Caco-2 (cell line): Measurements from ENCODE around the gene GRID1. TPM values are rescaled to one million over a fixed set of nuclear protein-coding genes. Genes with fewer than 3 reads are reported as not detected.

Experiments used
- BruUV-seq: library from RNA; stranded (reverse); fragments of 400-500 nt; replicated peaks from 2 replicates; lab custom pipeline; 2021; lab: Mats Ljungman, UMichigan
- CTCF ChIA-PET: fragments of 300-600 bp; sonication (Branson Sonifier 250); formaldehyde crosslinking; loops from one replicate; lab custom pipeline; 2022; ENCODE audit warnings: antibody characterized with exemption; lab: Charles Lee
- POLR2A ChIA-PET: fragments of 300-600 bp; sonication (Branson Sonifier 250); formaldehyde crosslinking; loops from one replicate; lab custom pipeline; 2022; ENCODE audit warnings: antibody characterized with exemption; lab: Charles Lee
- DNase-seq, 2 experiments: peaks; one replicate each; pipeline versions ENCODE4 v3.0.0 to v3.0.0-alpha.2; 2020 to 2022
- H3K27me3 ChIP-seq: replicated peaks from 2 replicates; pipeline ENCODE4 v1.6.0; 2011; ENCODE audit warnings: low read length; ENCODE audit not compliant: control insufficient read depth, insufficient read depth
- H3K36me3 ChIP-seq: 2 replicates; pipeline ENCODE4 v1.5.1; 2011; ENCODE audit warnings: low read length; ENCODE audit not compliant: control insufficient read depth, insufficient read depth
- H3K4me1 ChIP-seq: fragments of 250-450 bp; sonication (Bioruptor Pico); 2 replicates; pipeline ENCODE4 v1.5.1; 2020; ENCODE audit warnings: mild to moderate bottlenecking
- H3K4me3 ChIP-seq: 2 replicates; pipeline ENCODE4 v1.5.1; 2011; ENCODE audit warnings: low read depth, mild to moderate bottlenecking, control low read depth, low read length
- H3K9me3 ChIP-seq: fragments of 250-450 bp; sonication (Bioruptor Pico); 2 replicates; pipeline ENCODE4 v1.5.1; 2020; ENCODE audit warnings: mild to moderate bottlenecking, moderate library complexity
- H3K27ac Mint-ChIP-seq: one replicate; pipeline ENCODE4 v1.8.0; 2022; ENCODE audit warnings: mixed read lengths; ENCODE audit not compliant: unreplicated experiment
- H3K27me3 Mint-ChIP-seq: one replicate; pipeline ENCODE4 v1.8.0; 2022; ENCODE audit warnings: mixed read lengths; ENCODE audit not compliant: insufficient read depth, unreplicated experiment
- H3K36me3 Mint-ChIP-seq: one replicate; pipeline ENCODE4 v1.8.0; 2022; ENCODE audit warnings: mild to moderate bottlenecking, mixed read lengths; ENCODE audit not compliant: insufficient read depth, unreplicated experiment
- H3K4me1 Mint-ChIP-seq: one replicate; pipeline ENCODE4 v1.8.0; 2022; ENCODE audit warnings: low read depth, mixed read lengths; ENCODE audit not compliant: unreplicated experiment
- H3K4me3 Mint-ChIP-seq: one replicate; pipeline ENCODE4 v1.8.0; 2022; ENCODE audit warnings: mild to moderate bottlenecking, moderate library complexity, mixed read lengths; ENCODE audit not compliant: unreplicated experiment
- H3K9me3 Mint-ChIP-seq: one replicate; pipeline ENCODE4 v1.8.0; 2022; ENCODE audit warnings: mixed read lengths; ENCODE audit not compliant: unreplicated experiment
- CTCF ChIP-seq, 2 experiments: fragments of 200-600 bp in 1 of 2; IDR thresholded peaks; 1 replicate in 1 of 2; 2 replicates in 1 of 2; pipeline versions ENCODE4 v1.5.1 to v1.8.0; 2011 to 2022; ENCODE audit warnings: antibody characterized with exemption in 1 of 2, control low read depth in 1 of 2, inconsistent platforms in 1 of 2, low read depth in 1 of 2, low read length in 1 of 2, mild to moderate bottlenecking in 1 of 2, moderate library complexity in 1 of 2; ENCODE audit not compliant: insufficient read depth in 1 of 2, severe bottlenecking in 1 of 2, unreplicated experiment in 1 of 2
- intact Hi-C: fragments of 100-400 bp; cut with micrococcal nuclease; formaldehyde crosslinking; loops from one replicate; pipeline ENCODE4 v1.10.0; 2022; ENCODE audit not compliant: unreplicated experiment
- total RNA-seq: library from RNA; stranded (reverse); gene quantifications from 2 replicates; pipeline ENCODE4 v1.2.3, GENCODE V29; 2022

Gene GRID1
- total RNA-seq, 1 experiment from 2014 or later: 8.0 TPM

DNA sequence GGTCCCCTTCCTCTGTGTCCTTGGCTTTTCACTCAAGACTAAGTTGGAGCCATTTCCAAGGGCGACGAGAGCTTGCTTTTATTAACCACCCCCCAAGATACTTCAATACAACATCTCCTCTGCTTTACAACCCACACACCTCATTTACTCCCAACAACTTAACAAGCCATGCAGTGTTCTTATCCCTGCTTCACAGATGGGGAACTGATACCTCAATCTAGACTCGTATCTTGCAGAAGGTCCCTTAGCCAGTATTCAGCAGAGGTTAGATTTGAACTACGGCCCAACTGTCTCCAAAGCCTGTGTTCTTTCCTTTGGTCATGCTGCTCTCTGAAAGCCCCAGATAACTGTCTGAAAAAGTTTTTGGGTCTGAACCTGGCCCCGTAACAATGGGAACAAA, 444.8 kb downstream of the GRID1 start:
- H3K27ac Mint-ChIP-seq: no peak overlapping the region
- no peaks in the 10 kb centered on the region for H3K9me3 Mint-ChIP-seq
- H3K4me3 Mint-ChIP-seq: no peak overlapping the region
- H3K4me1 Mint-ChIP-seq: no peaks in the 10 kb centered on the region
- H3K27me3 Mint-ChIP-seq: no peaks in the 10 kb centered on the region
- no peak for DNase-seq
- Histone ChIP-seq H3K9me3 (no peaks in the 10 kb centered on the region), H3K4me3 (no peak overlapping the region), H3K36me3 (no peaks in the 10 kb centered on the region), H3K4me1 (no peaks in the 10 kb centered on the region), H3K27me3 (no peaks in the 10 kb centered on the region)
- ChIA-PET POLR2A (no interaction called here), CTCF (interaction anchor here (0.6 kb wide), 1 partner anchor 179 kb away, joined by 4 read pairs; no protein-coding TSS in a partner anchor)
- no peaks in the 10 kb centered on the region for H3K36me3 Mint-ChIP-seq
- no TSS peak for BruUV-seq
- intact Hi-C loops: no loop called here
- TF ChIP-seq CTCF (IDR thresholded peaks at IDR 0.05; ENCODE audit: insufficient read depth in 1 of 2, low read depth in 1 of 2, low read length in 1 of 2, severe bottlenecking in 1 of 2, unreplicated experiment in 1 of 2): no peak

- no peak overlapping the region for H3K4me3 Mint-ChIP-seq
- H3K4me3 ChIP-seq: no peak overlapping the region
- H3K4me1 Mint-ChIP-seq: no peaks in the 10 kb centered on the region
- no peaks in the 10 kb centered on the region for H3K27me3 ChIP-seq
- BruUV-seq: no TSS peak
- POLR2A ChIA-PET: no interaction called here
- H3K36me3 ChIP-seq: no peaks in the 10 kb centered on the region
- no peak for DNase-seq
- no peaks in the 10 kb centered on the region for H3K4me1 ChIP-seq
- no peaks in the 10 kb centered on the region for H3K27me3 Mint-ChIP-seq
- intact Hi-C loops: no loop called here
- CTCF ChIA-PET: no interaction called here
- H3K9me3 ChIP-seq: no peaks in the 10 kb centered on the region
- no peaks in the 10 kb centered on the region for H3K36me3 Mint-ChIP-seq
- no peak for TF ChIP-seq CTCF (IDR thresholded peaks at IDR 0.05; ENCODE audit: insufficient read depth in 1 of 2, low read depth in 1 of 2, low read length in 1 of 2, severe bottlenecking in 1 of 2, unreplicated experiment in 1 of 2)
- no peaks in the 10 kb centered on the region for H3K9me3 Mint-ChIP-seq
- peak overlapping the region; percentile 16 for H3K27ac Mint-ChIP-seq
These were observed 446.3 kb downstream of the GRID1 start for GRCh38 chr10:85920311-85920710.

DNA sequence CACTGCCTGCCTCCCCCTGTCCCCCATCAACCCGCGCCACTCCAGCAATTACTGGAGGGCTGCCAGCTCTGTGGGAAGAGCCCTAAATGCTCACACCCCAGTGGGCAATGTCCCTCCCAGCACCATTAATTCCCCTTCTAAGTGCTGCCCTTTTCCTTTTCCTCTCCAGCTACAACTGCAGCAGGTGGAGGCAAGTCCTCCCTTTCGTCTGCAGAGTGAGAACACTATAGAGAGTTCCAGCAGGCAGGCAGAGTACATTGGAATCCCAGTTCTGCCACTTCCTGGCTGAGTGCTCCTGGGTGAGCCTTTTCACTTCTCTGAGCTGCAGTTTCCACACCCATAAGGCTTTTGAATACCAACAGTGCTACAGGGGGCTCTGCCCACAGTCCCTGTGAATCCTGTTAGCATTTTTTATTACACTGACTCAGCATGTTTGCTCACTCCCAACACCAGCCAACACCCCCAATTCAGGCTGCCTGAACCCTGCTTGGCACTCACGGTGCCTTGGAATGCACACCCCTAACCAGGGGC, 447.0 kb downstream of the GRID1 start:
- CTCF ChIA-PET: no interaction called here
- no peak for DNase-seq

More for the DNA sequence above, 447.0 kb downstream of the GRID1 start:
- Histone ChIP-seq H3K4me1 (no peaks in the 10 kb centered on the region), H3K27me3 (no peaks in the 10 kb centered on the region), H3K4me3 (no peak overlapping the region), H3K36me3 (no peaks in the 10 kb centered on the region), H3K9me3 (no peaks in the 10 kb centered on the region)
- Mint-ChIP-seq H3K27me3 (no peaks in the 10 kb centered on the region), H3K36me3 (no peaks in the 10 kb centered on the region), H3K9me3 (no peaks in the 10 kb centered on the region), H3K4me3 (no peak overlapping the region), H3K4me1 (no peaks in the 10 kb centered on the region), H3K27ac (peak overlapping the region; percentile 16)
- no TSS peak for BruUV-seq
- intact Hi-C loops: no loop called here
- POLR2A ChIA-PET: no interaction called here
- TF ChIP-seq CTCF (IDR thresholded peaks at IDR 0.05; ENCODE audit: insufficient read depth in 1 of 2, low read depth in 1 of 2, low read length in 1 of 2, severe bottlenecking in 1 of 2, unreplicated experiment in 1 of 2): no peak
